ENCODE measurements around the gene MS4A4A.

DNA sequence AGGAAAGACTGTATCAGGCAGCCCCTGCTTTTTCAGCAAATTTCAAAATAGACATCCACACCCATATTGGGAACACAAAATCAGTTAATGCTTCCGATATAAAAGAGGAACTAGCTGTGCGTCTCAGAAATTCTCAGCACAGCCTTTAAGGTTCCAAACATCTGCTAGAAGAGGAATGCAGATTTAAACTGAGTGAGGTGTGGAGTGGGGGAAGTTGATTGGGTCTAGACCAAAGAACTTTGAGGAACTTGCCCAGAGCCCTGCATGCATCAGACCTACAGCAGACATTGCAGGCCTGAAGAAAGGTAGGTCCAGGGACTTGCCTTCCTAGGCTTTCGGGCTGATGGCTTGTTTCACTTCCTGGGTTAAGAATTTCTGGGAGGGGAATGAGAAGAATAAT is at the start of gene MS4A4A:
- TF ChIP-seq ZNF274 (IDR thresholded peaks at IDR 0.05; ENCODE audit: low read depth, low read length) (no peak), YY1 (IDR thresholded peaks at IDR 0.05; ENCODE audit: insufficient read depth, insufficient read length) (no peak), SUZ12 (IDR thresholded peaks at IDR 0.05; ENCODE audit: extremely low read depth, insufficient read depth, insufficient read length) (no peak)

Data from NT2/D1 (cell line).